Fibroblast of villous mesenchyme (primary cell): ENCODE results near the gene SMIM35. TPM values are rescaled to one million over a fixed set of nuclear protein-coding genes. Genes with fewer than 3 reads are reported as not detected.

Experiments used
- DNase-seq: peaks from one replicate; pipeline ENCODE4 v3.0.0-alpha.2; 2010; ENCODE audit warnings: low read depth
- H3K4me3 ChIP-seq: 2 replicates; pipeline ENCODE4 v1.5.1; 2011; ENCODE audit warnings: low read depth, mild to moderate bottlenecking, low read length
- total RNA-seq: library from RNA; depleted of rRNA; stranded (reverse); fragments of >200 nt; gene quantifications from 2 replicates; pipeline ENCODE4 v1.2.3, GENCODE V29; 2012
- TF ChIP-seq, protein P1 (sequence below): IDR thresholded peaks from 2 replicates; pipeline ENCODE4 v1.5.1; 2012; ENCODE audit warnings: low read depth, mild to moderate bottlenecking, low read length; ENCODE audit not compliant: insufficient read depth

SMIM35 gene
- total RNA-seq, 1 donor = not detected

DNA sequence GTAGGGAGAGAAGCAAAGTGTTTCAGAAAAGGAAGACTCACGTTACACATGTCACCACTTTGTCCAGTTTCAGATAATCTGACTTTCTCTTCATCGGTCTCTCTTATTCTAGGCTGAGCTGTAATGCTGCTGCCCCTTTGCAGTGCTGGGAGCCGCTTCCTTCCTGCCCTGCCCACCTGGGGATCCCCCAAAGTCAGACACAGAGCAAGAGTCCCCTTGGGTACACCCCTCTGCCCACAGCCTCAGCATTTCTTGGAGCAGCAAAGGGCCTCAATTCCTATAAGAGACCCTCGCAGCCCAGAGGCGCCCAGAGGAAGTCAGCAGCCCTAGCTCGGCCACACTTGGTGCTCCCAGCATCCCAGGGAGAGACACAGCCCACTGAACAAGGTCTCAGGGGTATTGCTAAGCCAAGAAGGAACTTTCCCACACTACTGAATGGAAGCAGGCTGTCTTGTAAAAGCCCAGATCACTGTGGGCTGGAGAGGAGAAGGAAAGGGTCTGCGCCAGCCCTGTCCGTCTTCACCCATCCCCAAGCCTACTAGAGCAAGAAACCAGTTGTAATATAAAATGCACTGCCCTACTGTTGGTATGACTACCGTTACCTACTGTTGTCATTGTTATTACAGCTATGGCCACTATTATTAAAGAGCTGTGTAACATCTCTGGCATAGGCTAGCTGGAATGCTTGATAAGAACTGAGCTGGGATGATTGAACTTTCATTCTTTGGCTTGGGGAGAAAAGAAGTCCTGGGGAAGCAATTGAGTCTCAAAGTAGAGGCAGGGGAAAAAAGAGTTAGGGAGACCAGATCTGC lies 31.2 kb upstream of the SMIM35 start:
- TF ChIP-seq, protein P1, sequence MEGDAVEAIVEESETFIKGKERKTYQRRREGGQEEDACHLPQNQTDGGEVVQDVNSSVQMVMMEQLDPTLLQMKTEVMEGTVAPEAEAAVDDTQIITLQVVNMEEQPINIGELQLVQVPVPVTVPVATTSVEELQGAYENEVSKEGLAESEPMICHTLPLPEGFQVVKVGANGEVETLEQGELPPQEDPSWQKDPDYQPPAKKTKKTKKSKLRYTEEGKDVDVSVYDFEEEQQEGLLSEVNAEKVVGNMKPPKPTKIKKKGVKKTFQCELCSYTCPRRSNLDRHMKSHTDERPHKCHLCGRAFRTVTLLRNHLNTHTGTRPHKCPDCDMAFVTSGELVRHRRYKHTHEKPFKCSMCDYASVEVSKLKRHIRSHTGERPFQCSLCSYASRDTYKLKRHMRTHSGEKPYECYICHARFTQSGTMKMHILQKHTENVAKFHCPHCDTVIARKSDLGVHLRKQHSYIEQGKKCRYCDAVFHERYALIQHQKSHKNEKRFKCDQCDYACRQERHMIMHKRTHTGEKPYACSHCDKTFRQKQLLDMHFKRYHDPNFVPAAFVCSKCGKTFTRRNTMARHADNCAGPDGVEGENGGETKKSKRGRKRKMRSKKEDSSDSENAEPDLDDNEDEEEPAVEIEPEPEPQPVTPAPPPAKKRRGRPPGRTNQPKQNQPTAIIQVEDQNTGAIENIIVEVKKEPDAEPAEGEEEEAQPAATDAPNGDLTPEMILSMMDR = no peak
- H3K4me3 ChIP-seq = no peak overlapping the region
- DNase-seq = no peak

- no peak for DNase-seq
- no peak overlapping the region for H3K4me3 ChIP-seq
- TF ChIP-seq, protein P1 = no peak
These were observed 28.3 kb upstream of the SMIM35 start for GRCh38 chr11:118115048-118115447.

DNA sequence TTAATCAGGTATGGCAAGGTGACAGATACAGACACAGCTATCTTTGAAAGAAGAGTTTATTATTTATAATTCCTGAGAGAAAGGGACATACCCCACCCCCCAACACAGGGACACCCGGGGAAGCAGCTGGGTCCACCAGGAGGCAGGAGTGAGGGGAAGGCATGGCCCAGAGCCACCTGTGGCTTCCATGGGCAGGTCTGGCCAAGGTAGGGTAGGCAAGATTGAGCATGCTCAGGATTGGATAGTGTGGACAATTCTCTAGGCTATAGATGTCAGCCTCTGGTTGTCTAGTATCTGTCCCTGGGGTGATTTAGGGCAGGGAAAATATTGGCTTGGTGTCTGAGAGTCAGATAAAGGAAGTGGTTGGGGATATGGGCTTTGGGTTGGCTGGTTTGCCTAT lies 27.5 kb upstream of the SMIM35 start:
- TF ChIP-seq, protein P1 = no peak
- DNase-seq = no peak
- H3K4me3 ChIP-seq = no peak overlapping the region

- H3K4me3 ChIP-seq = no peak overlapping the region
- DNase-seq = no peak
- TF ChIP-seq, protein P1 = no peak
These were observed 26.1 kb upstream of the SMIM35 start for GRCh38 chr11:118112711-118113430.

- no peak for DNase-seq
- no peak overlapping the region for H3K4me3 ChIP-seq
- TF ChIP-seq, protein P1 = no peak
These were observed 24.9 kb upstream of the SMIM35 start for GRCh38 chr11:118111744-118112035.

DNA sequence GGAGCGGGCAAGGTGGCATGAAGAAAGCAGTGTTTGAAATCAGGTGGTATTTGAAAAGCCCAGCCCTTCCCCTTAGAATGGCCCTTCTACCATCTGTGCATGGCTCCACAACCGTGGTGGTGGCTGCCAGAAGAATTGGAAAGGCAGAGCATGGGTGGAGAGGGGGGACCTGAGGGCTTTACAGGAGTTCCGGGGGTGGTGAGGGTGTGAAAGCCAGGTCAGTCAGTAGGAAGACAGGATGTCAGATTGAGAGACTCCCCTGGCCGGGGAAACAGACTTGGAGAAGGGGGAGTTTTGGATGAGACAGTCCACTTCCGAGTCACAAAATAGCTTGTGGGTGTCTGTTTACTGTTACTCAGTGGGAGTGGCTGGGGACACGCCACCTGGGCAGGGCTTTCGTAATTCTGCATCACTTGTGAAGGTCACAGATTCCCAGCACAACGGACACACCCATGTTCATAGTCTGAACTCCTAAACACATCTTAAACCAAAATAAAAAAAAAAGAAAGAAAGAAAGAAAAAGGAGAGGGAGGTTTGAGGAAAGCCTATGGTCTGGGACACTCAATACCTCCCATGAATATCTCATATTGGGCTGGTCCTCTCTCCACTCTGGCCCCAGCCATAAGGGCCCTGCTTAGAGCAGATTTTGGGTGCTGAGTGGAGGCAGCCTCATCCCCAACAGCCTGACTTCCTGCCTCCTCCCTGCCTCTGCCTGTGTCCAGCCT lies 24.4 kb upstream of the SMIM35 start:
- TF ChIP-seq, protein P1 = no peak
- no peak overlapping the region for H3K4me3 ChIP-seq
- DNase-seq = no peak
